MCF 10A (cell line): ENCODE data around the gene NPL. TPM values are rescaled to one million over a fixed set of nuclear protein-coding genes. Genes with fewer than 3 reads are reported as not detected.

Experiments
- BruUV-seq: library from RNA; stranded (reverse); fragments of 400-500 nt; replicated peaks from 2 replicates; lab custom pipeline; 2021; lab: Mats Ljungman, UMichigan
- CTCF ChIA-PET: fragments of 300-600 bp; sonication (Branson Sonifier 250); formaldehyde crosslinking; extraction: SDS; loops from one replicate; lab custom pipeline; 2021; ENCODE audit warnings: antibody characterized with exemption, inconsistent platforms; lab: Yijun Ruan, JAX
- POLR2A ChIA-PET: fragments of 300-600, 350-650 bp; sonication (Branson Sonifier 250); formaldehyde crosslinking; extraction: SDS; loops from one replicate; lab custom pipeline; 2020; ENCODE audit warnings: antibody characterized with exemption, inconsistent platforms; lab: Yijun Ruan, JAX
- DNase-seq: peaks from one replicate; pipeline ENCODE4 v3.0.0-alpha.2; 2018; ENCODE audit not compliant: unreplicated experiment
- H3K27ac Mint-ChIP-seq: one replicate; pipeline ENCODE4 v1.8.0; 2022; ENCODE audit warnings: mild to moderate bottlenecking, low read depth, mixed read lengths; ENCODE audit not compliant: unreplicated experiment
- H3K27me3 Mint-ChIP-seq: one replicate; pipeline ENCODE4 v1.8.0; 2022; ENCODE audit warnings: mixed read lengths; ENCODE audit not compliant: insufficient read depth, unreplicated experiment
- H3K36me3 Mint-ChIP-seq: one replicate; pipeline ENCODE4 v1.8.0; 2022; ENCODE audit warnings: mild to moderate bottlenecking, moderate library complexity, mixed read lengths; ENCODE audit not compliant: insufficient read depth, unreplicated experiment
- H3K4me1 Mint-ChIP-seq: one replicate; pipeline ENCODE4 v1.8.0; 2022; ENCODE audit warnings: mixed read lengths; ENCODE audit not compliant: insufficient read depth, unreplicated experiment
- H3K4me3 Mint-ChIP-seq: one replicate; pipeline ENCODE4 v1.8.0; 2022; ENCODE audit warnings: mild to moderate bottlenecking, moderate library complexity, mixed read lengths; ENCODE audit not compliant: unreplicated experiment
- H3K9me3 Mint-ChIP-seq: one replicate; pipeline ENCODE4 v1.8.0; 2022; ENCODE audit warnings: mixed read lengths; ENCODE audit not compliant: unreplicated experiment
- intact Hi-C: fragments of 100-400 bp; cut with micrococcal nuclease; formaldehyde crosslinking; loops from 2 replicates; pipeline ENCODE4 v1.14.1; 2022
- total RNA-seq: library from RNA; stranded (reverse); gene quantifications from 2 replicates; pipeline ENCODE4 v1.2.3, GENCODE V29; 2022
- TF ChIP-seq, protein P1 (sequence below): fragments of 200-600 bp; IDR thresholded peaks from one replicate; pipeline ENCODE4 v1.8.0; 2022; ENCODE audit warnings: antibody characterized with exemption, mild to moderate bottlenecking; ENCODE audit not compliant: unreplicated experiment

Gene NPL
- total RNA-seq, 1 experiment from 2014 or later = 6.2 TPM

DNA sequence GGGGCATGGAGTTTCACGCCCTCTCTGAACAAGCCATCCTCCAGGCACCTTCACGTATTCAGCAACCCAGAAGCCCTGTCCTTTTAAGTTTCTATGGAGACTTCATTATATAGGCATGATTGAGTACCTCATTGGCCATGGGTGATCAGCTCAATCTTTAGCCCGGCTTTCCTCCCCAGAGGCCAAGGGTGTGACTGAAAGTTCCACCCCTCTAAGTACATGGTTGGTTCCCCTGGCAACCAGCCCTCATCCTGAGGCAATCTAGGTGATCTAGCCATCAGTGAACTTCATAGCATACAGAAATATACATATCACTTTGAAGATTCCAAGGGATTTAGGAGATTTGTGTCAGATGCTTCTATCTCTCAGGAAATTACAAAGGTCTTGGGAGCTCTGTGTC lies 28.2 kb downstream of the NPL start:
- Mint-ChIP-seq H3K4me3 (no peak overlapping the region), H3K9me3 (no peaks in the 10 kb centered on the region), H3K27me3 (no peaks in the 10 kb centered on the region), H3K27ac (no peak overlapping the region), H3K36me3 (peaks cover 22% of the 10 kb centered on the region), H3K4me1 (no peaks in the 10 kb centered on the region)
- ChIA-PET CTCF (interaction anchor here (1.0 kb wide), 1 partner anchor 34 kb away, joined by 3 read pairs; no protein-coding TSS in a partner anchor), POLR2A (interaction anchor here (0.6 to 1.7 kb wide), 2 partner anchors 16 to 22 kb away, joined by 3 to 6 read pairs; no protein-coding TSS in a partner anchor)
- DNase-seq = no peak
- BruUV-seq = no TSS peak
- TF ChIP-seq, protein P1, sequence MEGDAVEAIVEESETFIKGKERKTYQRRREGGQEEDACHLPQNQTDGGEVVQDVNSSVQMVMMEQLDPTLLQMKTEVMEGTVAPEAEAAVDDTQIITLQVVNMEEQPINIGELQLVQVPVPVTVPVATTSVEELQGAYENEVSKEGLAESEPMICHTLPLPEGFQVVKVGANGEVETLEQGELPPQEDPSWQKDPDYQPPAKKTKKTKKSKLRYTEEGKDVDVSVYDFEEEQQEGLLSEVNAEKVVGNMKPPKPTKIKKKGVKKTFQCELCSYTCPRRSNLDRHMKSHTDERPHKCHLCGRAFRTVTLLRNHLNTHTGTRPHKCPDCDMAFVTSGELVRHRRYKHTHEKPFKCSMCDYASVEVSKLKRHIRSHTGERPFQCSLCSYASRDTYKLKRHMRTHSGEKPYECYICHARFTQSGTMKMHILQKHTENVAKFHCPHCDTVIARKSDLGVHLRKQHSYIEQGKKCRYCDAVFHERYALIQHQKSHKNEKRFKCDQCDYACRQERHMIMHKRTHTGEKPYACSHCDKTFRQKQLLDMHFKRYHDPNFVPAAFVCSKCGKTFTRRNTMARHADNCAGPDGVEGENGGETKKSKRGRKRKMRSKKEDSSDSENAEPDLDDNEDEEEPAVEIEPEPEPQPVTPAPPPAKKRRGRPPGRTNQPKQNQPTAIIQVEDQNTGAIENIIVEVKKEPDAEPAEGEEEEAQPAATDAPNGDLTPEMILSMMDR = no peak
- intact Hi-C loops = no loop called here

DNA sequence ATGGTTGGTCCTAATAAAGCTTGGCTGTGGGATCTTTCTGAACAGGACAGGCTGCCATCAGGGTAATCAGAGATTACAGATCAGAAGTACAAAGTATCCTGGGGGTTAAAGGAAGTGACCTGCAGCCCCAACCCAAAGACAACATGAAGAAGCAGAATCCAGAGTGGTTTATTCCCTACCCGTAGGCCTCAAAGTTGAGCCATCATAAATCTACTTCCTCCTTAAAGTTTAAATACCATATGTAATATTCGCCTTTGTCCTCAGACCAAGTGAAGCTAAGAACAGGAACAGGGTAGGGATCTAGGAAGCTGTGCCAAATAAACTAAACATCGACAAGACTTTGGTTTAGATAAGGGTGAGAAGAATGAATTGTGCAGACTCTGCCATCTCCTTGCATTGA lies 33.6 kb downstream of the NPL start:
- H3K36me3 Mint-ChIP-seq = peaks cover 6% of the 10 kb centered on the region
- H3K9me3 Mint-ChIP-seq = no peaks in the 10 kb centered on the region
- no TSS peak for BruUV-seq
- H3K4me1 Mint-ChIP-seq = no peaks in the 10 kb centered on the region
- H3K27ac Mint-ChIP-seq = no peak overlapping the region
- no peak for DNase-seq
- TF ChIP-seq, protein P1 = no peak
- POLR2A ChIA-PET = interaction anchor here (0.7 to 1.6 kb wide), 2 partner anchors 17 to 20 kb away, joined by 5 read pairs; no protein-coding TSS in a partner anchor
- H3K4me3 Mint-ChIP-seq = no peak overlapping the region
- intact Hi-C loops = no loop called here
- H3K27me3 Mint-ChIP-seq = no peaks in the 10 kb centered on the region
- CTCF ChIA-PET = interaction anchor here (0.7 to 2.0 kb wide), 4 partner anchors 11 to 261 kb away, joined by 3 to 10 read pairs (median 4); no protein-coding TSS in a partner anchor

DNA sequence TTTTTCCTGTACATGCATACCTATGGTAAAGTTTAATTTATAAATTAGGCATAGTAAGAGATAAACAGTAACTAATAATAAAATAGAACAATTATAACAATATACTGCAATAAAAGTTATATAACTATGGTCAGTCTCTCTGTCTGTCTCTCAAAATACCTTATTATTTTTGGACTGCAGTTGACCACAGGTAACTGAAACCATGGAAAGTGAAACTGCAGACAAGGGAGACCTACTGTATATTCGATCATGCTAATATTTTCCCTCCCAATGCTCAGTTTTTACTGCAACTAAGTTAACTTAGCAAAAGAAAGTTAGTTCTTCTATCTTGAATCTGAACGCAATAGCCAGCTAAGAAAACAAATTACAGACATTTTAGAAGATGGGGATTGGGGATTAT lies 37.3 kb downstream of the NPL start:
- ChIA-PET CTCF (interaction anchor here (0.7 to 2.2 kb wide), 3 partner anchors 12 to 14 kb away, joined by 3 to 10 read pairs (median 3); no protein-coding TSS in a partner anchor), POLR2A (interaction anchor here (0.8 to 1.7 kb wide), 3 partner anchors 10 to 25 kb away, joined by 3 to 4 read pairs (median 4); no protein-coding TSS in a partner anchor)
- Mint-ChIP-seq H3K4me3 (no peak overlapping the region), H3K4me1 (no peaks in the 10 kb centered on the region), H3K27ac (no peak overlapping the region), H3K27me3 (no peaks in the 10 kb centered on the region), H3K36me3 (peaks cover 6% of the 10 kb centered on the region), H3K9me3 (no peaks in the 10 kb centered on the region)
- BruUV-seq = no TSS peak
- TF ChIP-seq, protein P1 = no peak
- intact Hi-C loops = no loop called here
- no peak for DNase-seq

DNA sequence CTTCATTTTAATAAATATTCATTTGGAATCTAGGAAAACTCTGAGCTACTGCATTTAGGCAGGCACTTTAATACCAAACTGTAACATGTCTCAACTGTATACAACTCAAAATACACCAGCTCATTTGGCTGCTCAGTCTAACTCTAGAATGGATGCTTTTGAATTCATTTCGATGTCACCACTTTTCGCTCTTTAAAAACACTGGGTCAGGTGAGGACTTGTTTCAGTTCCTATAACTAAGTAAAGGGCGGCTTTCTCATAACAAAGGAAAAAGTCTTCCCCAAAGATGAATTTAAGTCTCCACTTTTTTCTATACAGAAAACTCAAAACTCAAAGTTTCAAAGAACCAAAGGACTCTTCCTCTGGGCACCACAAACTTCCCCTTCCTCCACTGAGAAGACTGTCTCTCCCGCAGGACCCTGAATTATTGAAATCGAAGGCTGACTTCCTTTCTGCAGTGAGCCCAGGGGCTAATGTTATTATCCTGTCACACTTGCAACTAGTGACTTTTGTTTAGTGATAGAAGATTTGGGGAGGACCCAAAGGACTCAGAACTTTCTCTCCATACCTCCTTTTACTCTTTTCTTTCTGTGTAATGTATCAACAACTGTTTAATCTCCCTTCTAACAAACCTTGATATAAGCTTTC lies 39.8 kb downstream of the NPL start:
- intact Hi-C loops = no loop called here
- ChIA-PET POLR2A (interaction anchor here (0.6 to 1.0 kb wide), 3 partner anchors 11 to 28 kb away, joined by 3 to 5 read pairs (median 4); no protein-coding TSS in a partner anchor), CTCF (interaction anchor here (0.6 to 1.5 kb wide), 3 partner anchors 10 to 881 kb away, joined by 3 read pairs; no protein-coding TSS in a partner anchor)
- Mint-ChIP-seq H3K27me3 (no peaks in the 10 kb centered on the region), H3K27ac (no peak overlapping the region), H3K36me3 (no peaks in the 10 kb centered on the region), H3K9me3 (no peaks in the 10 kb centered on the region), H3K4me1 (peaks cover 6% of the 10 kb centered on the region), H3K4me3 (no peak overlapping the region)
- DNase-seq = no peak
- TF ChIP-seq, protein P1 = no peak
- no TSS peak for BruUV-seq
